C4-2B (cell line): ENCODE results near the gene CCDC15.

Source experiments
- ZFX ChIP-seq: fragments of 450-650 bp; IDR thresholded peaks from 2 replicates; pipeline ENCODE4 v1.6.1; 2017
- TF ChIP-seq, protein P1 (sequence below): fragments of 450-650 bp; conservative IDR thresholded peaks from 2 replicates; pipeline ENCODE4 v1.5.1; 2017; ENCODE audit warnings: mild to moderate bottlenecking

GRCh38 chr11:125069796-125070195, 115.8 kb downstream of the CCDC15 start:
- no peak for TF ChIP-seq ZFX
- TF ChIP-seq, protein P1, sequence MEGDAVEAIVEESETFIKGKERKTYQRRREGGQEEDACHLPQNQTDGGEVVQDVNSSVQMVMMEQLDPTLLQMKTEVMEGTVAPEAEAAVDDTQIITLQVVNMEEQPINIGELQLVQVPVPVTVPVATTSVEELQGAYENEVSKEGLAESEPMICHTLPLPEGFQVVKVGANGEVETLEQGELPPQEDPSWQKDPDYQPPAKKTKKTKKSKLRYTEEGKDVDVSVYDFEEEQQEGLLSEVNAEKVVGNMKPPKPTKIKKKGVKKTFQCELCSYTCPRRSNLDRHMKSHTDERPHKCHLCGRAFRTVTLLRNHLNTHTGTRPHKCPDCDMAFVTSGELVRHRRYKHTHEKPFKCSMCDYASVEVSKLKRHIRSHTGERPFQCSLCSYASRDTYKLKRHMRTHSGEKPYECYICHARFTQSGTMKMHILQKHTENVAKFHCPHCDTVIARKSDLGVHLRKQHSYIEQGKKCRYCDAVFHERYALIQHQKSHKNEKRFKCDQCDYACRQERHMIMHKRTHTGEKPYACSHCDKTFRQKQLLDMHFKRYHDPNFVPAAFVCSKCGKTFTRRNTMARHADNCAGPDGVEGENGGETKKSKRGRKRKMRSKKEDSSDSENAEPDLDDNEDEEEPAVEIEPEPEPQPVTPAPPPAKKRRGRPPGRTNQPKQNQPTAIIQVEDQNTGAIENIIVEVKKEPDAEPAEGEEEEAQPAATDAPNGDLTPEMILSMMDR: no peak
